ENCODE measurements around the gene FOXK1.
A peak's percentile ranks its signal among the peaks of the same experiment; 100 is the strongest.

FOXK1 gene

GRCh38 chr7:4724648-4725013 is 42.5 kb downstream of the FOXK1 start:
- FAIRE-seq: no peak

- FAIRE-seq: no peak
These were observed 43.1 kb downstream of the FOXK1 start for GRCh38 chr7:4725014-4725849.

- FAIRE-seq: no peak
These were observed 43.9 kb downstream of the FOXK1 start for GRCh38 chr7:4725850-4726450.

GRCh38 chr7:4726566-4726965 is 44.5 kb downstream of the FOXK1 start:
- FAIRE-seq: no peak

GRCh38 chr7:4727914-4728705 is 46.0 kb downstream of the FOXK1 start:
- no peak for FAIRE-seq

GRCh38 chr7:4729266-4729665 is 47.2 kb downstream of the FOXK1 start:
- no peak for FAIRE-seq

GRCh38 chr7:4730276-4730675 is 48.2 kb downstream of the FOXK1 start:
- FAIRE-seq: no peak

GRCh38 chr7:4730971-4731370 is 48.9 kb downstream of the FOXK1 start:
- no peak for FAIRE-seq

GRCh38 chr7:4731803-4732202 is 49.7 kb downstream of the FOXK1 start:
- no peak for FAIRE-seq

- FAIRE-seq: no peak
These were observed 51.9 kb downstream of the FOXK1 start for GRCh38 chr7:4733936-4734528.

GRCh38 chr7:4734587-4735345 is 52.7 kb downstream of the FOXK1 start:
- FAIRE-seq: no peak

- no peak for FAIRE-seq
These were observed 55.2 kb downstream of the FOXK1 start for GRCh38 chr7:4737300-4737699.

- FAIRE-seq: no peak
These were observed 56.8 kb downstream of the FOXK1 start for GRCh38 chr7:4738711-4739527.

GRCh38 chr7:4739528-4739992 is 57.5 kb downstream of the FOXK1 start:
- FAIRE-seq: no peak

- no peak for FAIRE-seq
These were observed 58.7 kb downstream of the FOXK1 start for GRCh38 chr7:4740796-4741195.

GRCh38 chr7:4742051-4742573 is 60.0 kb downstream of the FOXK1 start:
- no peak for FAIRE-seq

- no peak for FAIRE-seq
These were observed 60.8 kb downstream of the FOXK1 start for GRCh38 chr7:4742852-4743251.

- peak; percentile 95 for FAIRE-seq
These were observed 62.5 kb downstream of the FOXK1 start for GRCh38 chr7:4744391-4745264.

- no peak for FAIRE-seq
These were observed 63.3 kb downstream of the FOXK1 start for GRCh38 chr7:4745265-4745919.

Data from endometrium (tissue), 2 donors.